Measurements from ENCODE around the gene TMEM198. TPM values are rescaled to one million over a fixed set of nuclear protein-coding genes. Genes with fewer than 3 reads are reported as not detected.
A peak's percentile ranks its signal among the peaks of the same experiment; 100 is the strongest.

The TMEM198 gene
- total and polyA plus RNA-seq, 9 of the 15 experiments (the other 6 are each of a cell fraction or from before 2014, with no cell fraction given), result 0.03 to 3.8 (median 1.0) TPM

DNA sequence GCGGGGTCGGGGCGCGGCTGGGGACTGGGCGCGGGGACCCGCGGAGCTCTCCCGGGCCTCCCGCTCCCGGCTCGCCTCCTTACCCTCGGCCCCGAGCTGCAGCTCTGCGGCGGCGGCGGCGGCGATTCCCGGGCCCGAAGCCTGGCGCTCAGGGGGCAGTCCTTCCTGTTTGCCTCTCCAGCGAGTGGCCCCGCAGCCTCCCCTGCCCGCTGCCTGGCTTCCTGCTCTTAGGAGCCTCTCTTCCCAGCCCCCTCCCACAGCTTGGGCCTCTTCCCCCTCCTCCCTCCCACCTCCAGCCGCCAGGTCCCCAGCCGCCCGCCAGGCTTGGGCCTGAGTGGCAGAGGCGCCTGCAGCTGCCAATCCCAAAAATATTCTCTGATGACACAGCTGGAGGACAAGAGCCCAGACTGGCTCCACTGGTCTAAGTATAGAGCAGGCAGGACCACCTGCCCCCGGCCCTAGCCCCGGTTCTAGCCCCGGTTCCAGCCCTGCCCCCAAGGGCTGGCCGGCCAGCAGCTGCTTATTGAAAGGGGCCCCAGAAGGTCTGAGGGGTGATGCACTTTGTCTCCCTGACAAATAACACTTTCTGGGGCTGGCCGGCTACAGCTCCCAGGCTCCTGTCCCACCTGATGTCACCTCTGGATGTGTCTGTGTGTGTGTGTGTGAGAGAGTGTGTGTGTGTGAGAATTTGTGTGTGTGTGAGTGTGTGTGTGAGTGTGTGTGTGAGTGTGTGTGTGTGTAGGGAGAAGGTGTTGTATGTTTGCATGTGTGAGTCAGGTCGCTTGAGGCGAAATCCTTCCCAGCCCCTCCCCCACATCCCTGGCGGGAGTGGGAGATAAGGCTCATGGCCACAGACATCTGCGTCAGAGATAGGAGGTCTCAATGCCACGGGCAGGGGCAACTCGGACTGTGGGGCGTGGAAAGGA, 27.7 kb downstream of the TMEM198 start, which contains the start of gene OBSL1 (continued):
- peak; percentile 67 for TF ChIP-seq TOE1 (IDR thresholded peaks at IDR 0.05; ENCODE audit: borderline replicate concordance)
- no peak for TF ChIP-seq TOE1 (CRISPR knock-in tag; IDR thresholded peaks at IDR 0.05; ENCODE audit: borderline replicate concordance, low read depth)
- no peak for TF ChIP-seq ZNF121 (CRISPR knock-in tag; conservative IDR thresholded peaks at IDR 0.05)
- no peak for TF ChIP-seq PURB (CRISPR knock-in tag; IDR thresholded peaks at IDR 0.05; ENCODE audit: low read depth)
- TF ChIP-seq HMGN3 (IDR thresholded peaks at IDR 0.05; ENCODE audit: borderline replicate concordance, extremely low read depth, insufficient read length, low read depth, low read length), result peak; percentile 68
- TF ChIP-seq ZNF408 (CRISPR knock-in tag; IDR thresholded peaks at IDR 0.05; ENCODE audit: low read depth), result no peak
- TF ChIP-seq KDM5B (IDR thresholded peaks at IDR 0.05; ENCODE audit: insufficient replicate concordance, low read depth, low read length), result no peak
- TF ChIP-seq, protein P1, sequence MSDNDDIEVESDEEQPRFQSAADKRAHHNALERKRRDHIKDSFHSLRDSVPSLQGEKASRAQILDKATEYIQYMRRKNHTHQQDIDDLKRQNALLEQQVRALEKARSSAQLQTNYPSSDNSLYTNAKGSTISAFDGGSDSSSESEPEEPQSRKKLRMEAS (CRISPR knock-in tag; IDR thresholded peaks at IDR 0.05), result peak; percentile 66
- TF ChIP-seq, protein P2, sequence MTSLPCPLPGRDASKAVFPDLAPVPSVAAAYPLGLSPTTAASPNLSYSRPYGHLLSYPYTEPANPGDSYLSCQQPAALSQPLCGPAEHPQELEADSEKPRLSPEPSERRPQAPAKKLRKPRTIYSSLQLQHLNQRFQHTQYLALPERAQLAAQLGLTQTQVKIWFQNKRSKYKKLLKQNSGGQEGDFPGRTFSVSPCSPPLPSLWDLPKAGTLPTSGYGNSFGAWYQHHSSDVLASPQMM (CRISPR knock-in tag; IDR thresholded peaks at IDR 0.05), result no peak
- TF ChIP-seq, protein P3, sequence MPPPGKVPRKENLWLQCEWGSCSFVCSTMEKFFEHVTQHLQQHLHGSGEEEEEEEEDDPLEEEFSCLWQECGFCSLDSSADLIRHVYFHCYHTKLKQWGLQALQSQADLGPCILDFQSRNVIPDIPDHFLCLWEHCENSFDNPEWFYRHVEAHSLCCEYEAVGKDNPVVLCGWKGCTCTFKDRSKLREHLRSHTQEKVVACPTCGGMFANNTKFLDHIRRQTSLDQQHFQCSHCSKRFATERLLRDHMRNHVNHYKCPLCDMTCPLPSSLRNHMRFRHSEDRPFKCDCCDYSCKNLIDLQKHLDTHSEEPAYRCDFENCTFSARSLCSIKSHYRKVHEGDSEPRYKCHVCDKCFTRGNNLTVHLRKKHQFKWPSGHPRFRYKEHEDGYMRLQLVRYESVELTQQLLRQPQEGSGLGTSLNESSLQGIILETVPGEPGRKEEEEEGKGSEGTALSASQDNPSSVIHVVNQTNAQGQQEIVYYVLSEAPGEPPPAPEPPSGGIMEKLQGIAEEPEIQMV (tag; conservative IDR thresholded peaks at IDR 0.05; ENCODE audit: low read depth), result no peak
- TF ChIP-seq, protein P4, sequence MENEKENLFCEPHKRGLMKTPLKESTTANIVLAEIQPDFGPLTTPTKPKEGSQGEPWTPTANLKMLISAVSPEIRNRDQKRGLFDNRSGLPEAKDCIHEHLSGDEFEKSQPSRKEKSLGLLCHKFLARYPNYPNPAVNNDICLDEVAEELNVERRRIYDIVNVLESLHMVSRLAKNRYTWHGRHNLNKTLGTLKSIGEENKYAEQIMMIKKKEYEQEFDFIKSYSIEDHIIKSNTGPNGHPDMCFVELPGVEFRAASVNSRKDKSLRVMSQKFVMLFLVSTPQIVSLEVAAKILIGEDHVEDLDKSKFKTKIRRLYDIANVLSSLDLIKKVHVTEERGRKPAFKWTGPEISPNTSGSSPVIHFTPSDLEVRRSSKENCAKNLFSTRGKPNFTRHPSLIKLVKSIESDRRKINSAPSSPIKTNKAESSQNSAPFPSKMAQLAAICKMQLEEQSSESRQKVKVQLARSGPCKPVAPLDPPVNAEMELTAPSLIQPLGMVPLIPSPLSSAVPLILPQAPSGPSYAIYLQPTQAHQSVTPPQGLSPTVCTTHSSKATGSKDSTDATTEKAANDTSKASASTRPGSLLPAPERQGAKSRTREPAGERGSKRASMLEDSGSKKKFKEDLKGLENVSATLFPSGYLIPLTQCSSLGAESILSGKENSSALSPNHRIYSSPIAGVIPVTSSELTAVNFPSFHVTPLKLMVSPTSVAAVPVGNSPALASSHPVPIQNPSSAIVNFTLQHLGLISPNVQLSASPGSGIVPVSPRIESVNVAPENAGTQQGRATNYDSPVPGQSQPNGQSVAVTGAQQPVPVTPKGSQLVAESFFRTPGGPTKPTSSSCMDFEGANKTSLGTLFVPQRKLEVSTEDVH (IDR thresholded peaks at IDR 0.05; ENCODE audit: low read depth, partially characterized antibody), result peak; percentile 85
- peak; percentile 84 for TF ChIP-seq CBFA2T2 (conservative IDR thresholded peaks at IDR 0.05)
- no peak for TF ChIP-seq ZNF707 (CRISPR knock-in tag; conservative IDR thresholded peaks at IDR 0.05)
- peak; percentile 80 for TF ChIP-seq MTA2 (IDR thresholded peaks at IDR 0.05; ENCODE audit: low read depth)
- TF ChIP-seq GTF2F1 (IDR thresholded peaks at IDR 0.05; ENCODE audit: low read depth, low read length), result no peak
- TF ChIP-seq, protein P5, sequence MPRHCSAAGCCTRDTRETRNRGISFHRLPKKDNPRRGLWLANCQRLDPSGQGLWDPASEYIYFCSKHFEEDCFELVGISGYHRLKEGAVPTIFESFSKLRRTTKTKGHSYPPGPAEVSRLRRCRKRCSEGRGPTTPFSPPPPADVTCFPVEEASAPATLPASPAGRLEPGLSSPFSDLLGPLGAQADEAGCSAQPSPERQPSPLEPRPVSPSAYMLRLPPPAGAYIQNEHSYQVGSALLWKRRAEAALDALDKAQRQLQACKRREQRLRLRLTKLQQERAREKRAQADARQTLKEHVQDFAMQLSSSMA (CRISPR knock-in tag; IDR thresholded peaks at IDR 0.05), result no peak
- no peak for TF ChIP-seq ZNF140 (CRISPR knock-in tag; IDR thresholded peaks at IDR 0.05)
- TF ChIP-seq TEAD1 (CRISPR knock-in tag; IDR thresholded peaks at IDR 0.05), result peak in 1 of 2 experiments; percentile 53; a peak in 1 of 4 replicates
- peak; percentile 76 for TF ChIP-seq NFIC (IDR thresholded peaks at IDR 0.05)
- 0 out of 2 replicates have a peak, but pooled peaks have one; percentile 65 for TF ChIP-seq XRCC5 (IDR thresholded peaks at IDR 0.05; ENCODE audit: low read depth, low read length)
- TF ChIP-seq CBX8 (IDR thresholded peaks at IDR 0.05; ENCODE audit: borderline replicate concordance, extremely low read depth, low read depth, low read length, poor library complexity, severe bottlenecking), result no peak

Measured in K562 (cell line).